Psoas muscle (tissue), 8 donors: ENCODE measurements around the gene SYMPK. TPM values are rescaled to one million over a fixed set of nuclear protein-coding genes. Genes with fewer than 3 reads are reported as not detected.

Experiments
- ATAC-seq, 4 donors: fragments of 200-7000 bp; cut with Tn5 transposase; one replicate each; pipeline ENCODE4 v1.9.1; 2020; ENCODE audit warnings: moderate library complexity in 3 of 4, mild to moderate bottlenecking in 2 of 4
- DNase-seq, 2 donors: peaks; one replicate each; pipeline ENCODE4 v3.0.0-alpha.2; 2020
- H3K27ac ChIP-seq: fragments of 200-600 bp; one replicate; pipeline ENCODE4 v1.8.0; 2022
- H3K27me3 ChIP-seq, 3 donors: fragments of 200-600 bp in 1 of 3; one replicate each; pipeline versions ENCODE4 v1.6.1 to v1.8.0; 2013 to 2022; ENCODE audit warnings: low read length in 2 of 3, mild to moderate bottlenecking in 2 of 3, moderate library complexity in 1 of 3; ENCODE audit not compliant: insufficient read depth in 3 of 3
- H3K36me3 ChIP-seq, 2 donors: fragments of 200-600 bp in 1 of 2; one replicate each; pipeline versions ENCODE4 v1.6.1 to v1.8.0; 2013 to 2022; ENCODE audit warnings: low read depth in 1 of 2, mild to moderate bottlenecking in 1 of 2, moderate library complexity in 1 of 2; ENCODE audit not compliant: insufficient read depth in 1 of 2
- H3K4me1 ChIP-seq: fragments of 200-600 bp; one replicate; pipeline ENCODE4 v1.8.0; 2022
- H3K4me3 ChIP-seq: fragments of 200-600 bp; one replicate; pipeline ENCODE4 v1.8.0; 2022; ENCODE audit warnings: mild to moderate bottlenecking
- H3K9me3 ChIP-seq: fragments of 200-600 bp; one replicate; pipeline ENCODE4 v1.8.0; 2022
- CTCF ChIP-seq: fragments of 200-600 bp; IDR thresholded peaks from one replicate; pipeline ENCODE4 v1.8.0; 2022; ENCODE audit warnings: antibody characterized with exemption
- WGBS, 3 donors: extraction: QIAGEN DNeasy Blood & Tissue Kit; methylation state at CpG; one replicate each; pipeline versions ENCODE4 v1.1.6 to v1.1.7; 2013; 5-methylcytosine and 5-hydroxymethylcytosine counted together
- intact Hi-C, 2 donors: fragments of 100-400 bp; cut with DNase I; formaldehyde crosslinking; loops; one replicate each; pipeline versions ENCODE4 v1.11.0 to v1.14.2; 2022
- polyA plus RNA-seq, 3 donors: library from polyadenylated mRNA; stranded (reverse); fragments of 200-250 nt; gene quantifications; one replicate each; pipeline ENCODE4 v1.2.3, GENCODE V29; 2013
- total RNA-seq, 4 donors: library from RNA; stranded (reverse); fragmentation: NEBNext Ultra II Directional in 2 of 4; extraction: Animal tissue kit (Norgen Biotek cat#: 25700) in 2 of 4; gene quantifications; one replicate each; pipeline versions ENCODE4 v1.2.1 to v1.2.4, GENCODE V29; 2021 to 2023
- donor health status: healthy with polysubstance abuse.
- donor health status: DM: no; HTN: no; CAD: no; lungs with moderate emphysema.
- donor health status: Bipolar disorder and iron deficiency.
- donor health status: healthy.
- donor health status: DM: yes; HTN: yes; CAD: no.
- donor health status: DM: no; HTN: no; CAD: no.
- donor health status: DM: no; HTN: no; CAD: no.
- donor health status: DM: yes; HTN: yes; CAD: no.

The SYMPK gene
- total and polyA plus RNA-seq, 7 donors, result 27.6 to 80.3 (median 47.6) TPM

- Histone ChIP-seq H3K4me3 (no peak overlapping the region), H3K9me3 (no peaks in the 10 kb centered on the region), H3K36me3 (peaks cover 0 to 57% of the 10 kb centered on the region in 2 donors), H3K4me1 (peaks cover 9% of the 10 kb centered on the region), H3K27me3 (no peaks in the 10 kb centered on the region), H3K27ac (peak overlapping the region; percentile 58)
- no peak for ATAC-seq
- intact Hi-C loops, result no loop called here
- DNase-seq, result no peak
- no peak for TF ChIP-seq CTCF
- WGBS, 3 donors, result 79 to 96% (median 86%) methylated on average over 3 of the region's 3 CpGs
Observed at GRCh38 chr19:45772912-45773311, 90.0 kb downstream of the SYMPK start.

- WGBS, 3 donors, result 76 to 85% (median 76%) methylated on average over 14 of the region's 14 CpGs
- DNase-seq (no peak), ATAC-seq (no peak)
- no peaks in the 10 kb centered on the region for H3K9me3 ChIP-seq
- TF ChIP-seq CTCF, result no peak
- intact Hi-C loops, result no loop called here
- peaks cover 0 to 51% of the 10 kb centered on the region in 2 donors for H3K36me3 ChIP-seq
- peaks cover 9% of the 10 kb centered on the region for H3K4me1 ChIP-seq
- H3K27ac ChIP-seq, result peak overlapping the region; percentile 95
- no peaks in the 10 kb centered on the region for H3K27me3 ChIP-seq
- H3K4me3 ChIP-seq, result no peak overlapping the region
Observed at GRCh38 chr19:45772130-45772840, 90.7 kb downstream of the SYMPK start.

- WGBS, 3 donors, result 75 to 84% (median 83%) methylated on average over 38 to 46 of the region's 46 CpGs
- TF ChIP-seq CTCF, result no peak
- no peaks in the 10 kb centered on the region for H3K9me3 ChIP-seq
- ATAC-seq, result no peak
- H3K4me3 ChIP-seq, result peak overlapping the region; percentile 87
- H3K36me3 ChIP-seq, result peaks cover 0 to 42% of the 10 kb centered on the region in 2 donors
- DNase-seq, result no peak
- H3K4me1 ChIP-seq, result peaks cover 16% of the 10 kb centered on the region
- no peaks in the 10 kb centered on the region for H3K27me3 ChIP-seq
- H3K27ac ChIP-seq, result peak overlapping the region; percentile 95
- intact Hi-C loops, result loop anchor here in 1 of 2 donors (2.0 kb wide), 1 partner anchor 27 kb away; no protein-coding TSS in a partner anchor
Observed at GRCh38 chr19:45771311-45771933, 91.5 kb downstream of the SYMPK start.

GRCh38 chr19:45770192-45771101, 92.5 kb downstream of the SYMPK start:
- peak overlapping the region; percentile 87 for H3K4me3 ChIP-seq
- H3K27me3 ChIP-seq, result no peaks in the 10 kb centered on the region
- WGBS, 3 donors, result 0 to 3% (median 1%) methylated on average over 66 to 79 of the region's 79 CpGs
- H3K36me3 ChIP-seq, result peaks cover 0 to 44% of the 10 kb centered on the region in 2 donors
- DNase-seq (peak; percentile 98), ATAC-seq (peak; percentile 75 to 80 (median 78))
- H3K4me1 ChIP-seq, result peaks cover 26% of the 10 kb centered on the region
- H3K9me3 ChIP-seq, result no peaks in the 10 kb centered on the region
- H3K27ac ChIP-seq, result peak overlapping the region; percentile 95
- peak; percentile 96 for TF ChIP-seq CTCF
- intact Hi-C loops, result loop anchor here (1.0 to 2.0 kb wide), 2 partner anchors 28 to 29 kb away; no protein-coding TSS in a partner anchor
